ENCODE data around the gene KCNIP2.
"Not testable (repeated sequence)": the region's sequence is repeated elsewhere in the genome, so short reads cannot be mapped to it uniquely, and the experiment has no call there.

The KCNIP2 gene

GRCh38 chr10:101826852-101827434, 16.7 kb downstream of the KCNIP2 start:
- no peak for DNase-seq

DNA sequence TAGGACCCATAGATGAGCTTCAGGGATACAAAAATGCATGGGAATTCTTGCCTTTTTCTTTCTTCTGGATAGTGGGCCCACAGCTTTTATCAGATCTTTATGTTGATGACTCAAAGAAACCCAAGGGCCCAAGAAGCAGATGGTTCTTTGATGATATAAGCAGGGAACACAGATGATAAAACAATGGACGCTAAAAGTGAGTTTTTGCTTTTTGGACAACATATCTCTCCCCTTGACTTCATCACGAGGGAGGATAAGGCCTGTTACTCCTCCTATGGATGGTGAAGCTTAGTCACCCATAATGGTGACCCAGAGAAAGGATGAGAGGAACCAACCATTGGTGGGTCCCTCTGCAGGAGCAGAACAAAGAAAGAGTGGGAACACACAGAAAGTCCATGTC, 18.9 kb downstream of the KCNIP2 start:
- no peak for DNase-seq

DNA sequence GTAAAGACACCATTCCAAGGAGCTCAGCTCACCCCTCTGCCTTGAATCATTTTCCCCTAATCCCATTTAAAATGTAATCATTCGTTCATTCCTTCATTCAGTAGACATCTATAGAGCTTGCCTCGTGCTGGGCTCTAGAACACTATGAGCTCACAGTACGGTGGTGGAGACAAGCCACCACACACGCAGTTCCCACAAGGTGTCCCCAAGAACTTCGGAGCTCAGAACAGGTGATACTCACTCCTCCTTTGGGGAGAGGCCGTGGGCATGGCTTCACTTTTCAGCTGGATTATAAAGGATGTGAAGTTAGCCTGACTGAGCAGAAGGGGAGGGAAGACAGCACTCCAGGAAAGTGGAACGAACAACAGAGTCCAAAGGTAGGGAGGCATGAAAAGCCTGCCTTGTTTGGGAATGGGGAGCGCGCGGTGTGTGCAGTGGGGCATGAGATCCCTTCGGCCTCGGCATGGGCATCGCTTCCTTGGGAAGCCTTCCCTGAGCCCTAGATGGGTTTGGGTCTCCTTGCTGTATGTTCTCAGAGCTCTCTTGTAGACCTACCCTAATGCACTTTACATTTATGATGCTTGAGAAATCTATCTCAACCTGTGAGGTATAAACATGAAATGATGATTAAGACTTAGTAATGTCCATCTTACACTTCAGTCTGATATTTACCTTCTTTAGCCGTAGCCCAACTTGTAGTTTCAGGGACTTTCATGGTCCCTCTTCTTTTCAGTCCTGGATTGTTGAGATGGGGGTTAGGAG, 24.5 kb downstream of the KCNIP2 start:
- no peak for DNase-seq

DNA sequence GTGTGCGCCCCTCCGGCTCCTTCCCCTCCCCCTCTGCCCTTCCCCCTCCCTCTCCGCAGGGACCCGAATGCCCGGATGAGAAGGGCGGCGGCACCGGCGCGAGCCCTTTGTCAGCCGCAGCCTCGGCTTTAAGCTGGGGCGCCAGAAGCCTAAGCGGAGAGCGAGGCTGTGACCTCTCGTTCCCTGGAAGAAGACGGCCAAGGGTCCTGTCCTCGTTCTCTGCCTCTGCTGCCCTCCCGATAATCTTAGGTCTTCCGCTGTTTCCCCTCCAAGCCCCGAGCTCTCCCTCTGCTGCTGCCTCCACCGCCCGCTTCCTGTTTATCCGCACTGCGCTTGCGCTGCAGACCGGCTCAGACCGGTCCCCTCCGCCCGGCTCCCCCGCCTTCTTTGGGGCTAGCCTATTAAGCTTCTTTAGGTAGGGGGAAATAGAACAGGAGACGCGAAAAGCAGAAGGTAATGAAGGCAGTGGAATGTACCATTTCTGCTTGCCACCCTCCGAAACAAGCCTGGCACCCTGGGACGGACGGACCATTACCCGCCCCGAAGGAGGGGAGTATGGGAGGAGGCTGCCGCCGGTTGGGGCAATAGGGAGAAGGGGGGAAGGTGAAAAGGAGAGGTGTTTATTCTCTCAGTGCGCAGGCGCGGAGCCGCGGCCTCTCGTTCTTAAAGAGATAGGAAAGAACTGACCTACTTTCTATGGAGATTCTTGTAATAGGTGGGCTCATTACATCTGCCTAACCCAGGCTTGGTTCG, 25.3 kb downstream of the KCNIP2 start, which contains the start of gene OGA:
OGA (minus strand) TSS at position 326 of the 753 bp plus-strand sequence. CDS start 422 bp downstream, outside the sequence.
- DNase-seq, result peak; percentile 77

GRCh38 chr10:101817337-101818118, 26.1 kb downstream of the KCNIP2 start:
- no peak for DNase-seq

GRCh38 chr10:101816913-101817336, 26.7 kb downstream of the KCNIP2 start:
- DNase-seq, result no peak

- no peak for DNase-seq
Observed at GRCh38 chr10:101816376-101816775, 27.2 kb downstream of the KCNIP2 start.

- DNase-seq, result no peak
Observed at GRCh38 chr10:101814466-101815071, 29.0 kb downstream of the KCNIP2 start.

- DNase-seq, result no peak
Observed at GRCh38 chr10:101812606-101813005, 31.0 kb downstream of the KCNIP2 start.

DNA sequence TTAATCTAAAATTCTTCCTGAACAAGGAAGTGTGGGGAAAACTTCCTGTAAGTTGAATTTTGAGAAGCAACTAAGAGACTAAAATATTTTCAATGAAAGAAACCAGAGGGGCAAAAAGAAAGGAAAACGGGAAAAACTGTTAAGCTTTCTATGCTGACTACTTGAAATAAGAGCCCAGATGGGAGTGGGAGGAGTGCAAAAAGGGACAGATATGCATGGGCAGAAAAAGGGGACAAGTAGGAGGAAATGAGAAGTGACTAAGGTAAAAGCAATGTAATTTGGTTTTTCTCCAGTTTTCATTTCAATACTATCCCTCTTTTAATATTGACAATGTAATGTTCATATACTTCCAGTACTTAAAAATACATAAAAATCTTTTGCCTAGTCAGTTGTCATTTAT, 36.4 kb downstream of the KCNIP2 start:
- DNase-seq, result no peak

DNA sequence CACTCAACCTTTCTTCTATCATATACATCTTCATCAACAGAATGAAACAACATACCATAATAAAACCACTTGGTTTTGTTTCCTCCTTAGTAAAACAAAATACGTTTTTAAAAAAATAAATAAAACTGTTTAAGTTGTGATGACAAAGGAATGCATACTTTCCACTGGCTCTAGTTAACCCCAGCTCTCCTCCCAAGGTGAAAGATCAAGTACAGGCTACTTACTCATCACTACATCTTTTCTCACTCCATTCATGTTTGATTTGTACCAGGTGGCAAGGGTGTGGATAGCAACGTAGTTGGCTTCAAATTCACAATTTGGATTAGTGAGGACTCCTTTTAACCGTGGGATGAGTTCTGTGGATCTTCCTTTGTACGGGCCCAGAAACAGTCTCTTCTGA, 40.1 kb downstream of the KCNIP2 start:
- no peak for DNase-seq

GRCh38 chr10:101797403-101798059, 46.1 kb downstream of the KCNIP2 start:
- no peak for DNase-seq

DNA sequence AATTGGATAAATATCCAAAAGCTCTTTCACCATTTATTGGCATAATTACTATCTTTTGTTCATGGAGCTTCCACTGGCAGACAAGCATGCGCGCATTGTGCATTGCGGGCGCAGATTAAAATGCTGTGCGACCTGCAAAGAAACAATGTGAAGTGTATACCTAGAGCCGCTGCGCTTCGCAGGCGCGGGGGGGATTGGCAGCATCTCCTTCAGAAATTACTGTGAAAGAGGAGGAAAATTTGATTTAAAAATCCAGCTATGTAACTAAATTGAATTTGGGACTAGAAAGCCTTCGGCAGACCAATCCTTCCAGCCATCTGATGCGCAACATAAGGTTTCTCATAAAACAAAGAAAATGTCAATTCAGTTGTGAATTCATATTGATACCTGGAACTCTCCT, 50.1 kb downstream of the KCNIP2 start:
- no peak for DNase-seq

- DNase-seq, result no peak
Observed at GRCh38 chr10:101789686-101790085, 53.9 kb downstream of the KCNIP2 start.

DNA sequence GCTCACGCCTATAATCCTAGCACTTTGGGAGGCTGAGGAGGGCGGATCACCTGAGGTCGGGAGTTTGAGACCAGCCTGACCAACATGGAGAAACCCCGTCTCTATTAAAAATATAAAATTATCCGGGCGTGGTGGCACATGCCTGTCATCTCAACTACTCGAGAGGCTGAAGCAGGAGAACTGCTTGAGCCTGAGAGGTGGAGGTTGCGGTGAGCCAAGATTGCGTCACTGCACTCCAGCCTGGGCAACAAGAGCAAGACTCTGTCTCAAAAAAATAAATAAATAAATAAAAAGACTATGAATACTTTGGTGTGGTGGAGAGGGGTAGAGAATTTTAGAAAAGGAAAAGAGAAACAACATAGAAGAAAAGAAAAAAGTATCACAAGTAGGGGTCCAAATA, 54.4 kb downstream of the KCNIP2 start:
- DNase-seq, result not testable (repeated sequence)

- DNase-seq, result no peak
Observed at GRCh38 chr10:101785801-101786200, 57.8 kb downstream of the KCNIP2 start.

DNA sequence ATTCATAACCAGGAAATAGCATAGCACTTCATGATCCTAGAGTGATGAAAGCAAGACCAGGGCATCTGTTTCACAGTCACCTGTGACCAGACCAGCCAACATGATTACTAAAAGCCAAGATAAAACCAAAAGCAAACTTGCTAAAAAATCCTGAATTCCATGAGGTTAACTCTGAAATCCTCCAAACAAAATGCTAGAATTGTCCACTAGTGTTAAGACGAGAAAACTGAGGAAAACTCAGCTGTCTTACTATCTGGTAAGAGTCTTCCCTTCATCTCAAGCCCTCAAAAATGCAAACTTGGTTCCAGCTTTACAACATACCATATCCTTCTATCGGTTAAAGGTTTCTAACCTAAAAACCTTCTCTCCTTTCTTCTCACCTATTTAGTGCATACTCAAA, 59.0 kb downstream of the KCNIP2 start:
- DNase-seq, result no peak

GRCh38 chr10:101783736-101784118, 59.9 kb downstream of the KCNIP2 start:
- DNase-seq, result no peak

DNA sequence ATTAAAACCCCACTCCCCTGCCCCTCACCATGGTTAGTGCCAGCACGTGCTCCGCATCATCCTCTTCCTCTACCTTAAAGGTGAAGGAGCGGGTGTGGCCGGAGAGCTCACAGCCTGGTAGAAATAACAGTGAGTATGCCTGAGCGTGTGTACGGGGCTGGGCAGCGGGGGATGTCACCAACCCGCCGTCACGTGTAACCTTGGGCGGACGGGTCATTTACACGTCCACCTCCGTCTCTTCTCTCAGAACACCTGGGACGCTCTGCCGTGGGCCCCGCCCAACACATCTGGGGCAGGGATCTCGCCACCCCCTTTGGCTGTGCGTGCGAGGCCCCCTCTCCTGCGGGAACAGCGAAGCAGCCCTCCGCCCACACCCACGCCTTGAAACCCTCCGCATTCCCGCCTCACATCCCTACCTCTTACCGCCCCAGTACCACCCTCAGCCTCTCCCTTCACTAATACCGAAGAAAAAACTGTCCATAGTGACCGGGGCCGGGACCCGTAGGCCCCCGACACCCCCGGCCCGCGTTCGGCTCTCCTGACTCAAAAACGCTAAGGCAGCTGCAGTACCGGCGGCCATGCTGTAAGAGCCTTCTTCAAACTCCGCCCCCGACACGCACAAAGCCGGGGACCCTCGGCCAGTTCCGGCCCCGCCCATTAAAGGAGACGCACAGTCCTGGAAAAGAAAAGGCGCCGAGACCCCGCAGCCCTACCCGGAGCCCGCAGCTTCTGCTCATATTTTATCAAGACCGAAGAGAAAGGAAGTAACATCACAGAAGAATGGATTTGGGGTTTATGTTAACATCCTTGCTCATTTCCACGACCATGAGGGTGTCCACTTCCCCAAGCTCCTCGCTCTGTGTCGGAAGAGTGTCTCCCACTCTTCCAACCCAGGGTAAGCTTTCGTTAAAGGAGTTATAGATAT, 60.5 kb downstream of the KCNIP2 start, which contains the start of gene NPM3:
NPM3 (minus strand) TSS at position 636 of the 925 bp plus-strand sequence; CDS start at position 580, 56 bp downstream.
- peak; percentile 95 for DNase-seq

DNA sequence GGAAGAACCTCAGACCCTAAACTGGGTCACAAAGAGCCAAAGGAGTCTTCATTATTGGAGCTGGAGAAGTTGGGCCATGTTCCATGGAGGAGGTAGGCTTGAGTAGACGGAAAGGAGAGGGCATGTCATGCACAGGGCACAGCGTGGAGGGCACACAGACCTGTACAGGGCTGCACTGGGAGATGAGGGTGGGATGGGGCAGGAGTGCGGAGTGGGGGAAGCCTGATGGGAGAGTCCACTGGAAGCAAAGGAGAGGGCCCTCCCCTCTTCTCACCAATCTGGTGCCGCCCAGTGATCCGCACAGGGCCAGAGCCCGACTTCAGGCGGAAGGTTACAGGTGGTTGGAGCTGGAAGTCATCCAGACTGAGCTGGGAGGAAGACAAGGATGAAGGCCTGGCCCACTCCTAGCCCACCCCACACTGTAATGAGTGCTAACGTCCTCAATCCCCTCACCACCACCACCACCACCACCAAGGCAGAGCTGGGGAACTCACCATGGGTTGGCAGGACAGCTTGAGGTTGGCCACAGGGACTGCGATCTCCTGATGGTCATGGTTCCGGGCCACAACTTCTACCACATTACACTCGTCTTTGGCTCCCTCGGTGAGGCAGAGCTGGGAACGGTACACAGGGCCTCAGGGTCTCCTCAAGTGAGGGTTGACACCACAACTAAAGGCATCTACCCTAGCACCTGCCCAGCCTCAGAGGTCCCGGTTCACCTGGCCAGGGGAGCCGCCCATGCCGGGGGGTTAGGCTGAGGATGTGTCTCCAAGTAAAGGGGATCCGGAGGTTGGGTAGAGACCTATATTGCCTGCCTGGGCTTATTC, 61.4 kb downstream of the KCNIP2 start:
- DNase-seq, result no peak

All from 8988T (cell line).